Kidney tubule cell (primary cell): ENCODE results near the gene MAST4.

Experiments used
- DNase-seq: peaks from one replicate; pipeline ENCODE4 v3.0.0-alpha.2; 2018; ENCODE audit warnings: low spot score

The MAST4 gene

GRCh38 chr5:66603881-66604280, 7.7 kb downstream of the MAST4 start:
- no peak for DNase-seq

- no peak for DNase-seq
Observed at GRCh38 chr5:66606713-66607112, 10.5 kb downstream of the MAST4 start.

GRCh38 chr5:66608501-66608900, 12.3 kb downstream of the MAST4 start:
- DNase-seq: no peak

- no peak for DNase-seq
Observed at GRCh38 chr5:66609615-66610014, 13.4 kb downstream of the MAST4 start.

GRCh38 chr5:66612226-66612625, 16.0 kb downstream of the MAST4 start:
- no peak for DNase-seq

- DNase-seq: no peak
Observed at GRCh38 chr5:66615136-66615535, 18.9 kb downstream of the MAST4 start.

- no peak for DNase-seq
Observed at GRCh38 chr5:66615894-66616293, 19.7 kb downstream of the MAST4 start.

- no peak for DNase-seq
Observed at GRCh38 chr5:66616520-66617225, 20.5 kb downstream of the MAST4 start.

GRCh38 chr5:66617226-66617861, 21.2 kb downstream of the MAST4 start:
- DNase-seq: no peak

GRCh38 chr5:66617991-66618768, 22.0 kb downstream of the MAST4 start:
- DNase-seq: no peak

GRCh38 chr5:66620711-66621110, 24.5 kb downstream of the MAST4 start:
- DNase-seq: no peak

- peak; percentile 43 for DNase-seq
Observed at GRCh38 chr5:66621146-66621545, 25.0 kb downstream of the MAST4 start.

GRCh38 chr5:66621736-66622135, 25.5 kb downstream of the MAST4 start:
- DNase-seq: no peak

- no peak for DNase-seq
Observed at GRCh38 chr5:66628561-66628960, 32.4 kb downstream of the MAST4 start.

GRCh38 chr5:66629446-66629845, 33.3 kb downstream of the MAST4 start:
- DNase-seq: no peak

GRCh38 chr5:66633754-66634153, 37.6 kb downstream of the MAST4 start:
- DNase-seq: no peak

GRCh38 chr5:66634601-66635000, 38.4 kb downstream of the MAST4 start:
- no peak for DNase-seq

- no peak for DNase-seq
Observed at GRCh38 chr5:66637994-66638393, 41.8 kb downstream of the MAST4 start.

- DNase-seq: peak; percentile 42
Observed at GRCh38 chr5:66639037-66639436, 42.8 kb downstream of the MAST4 start.

GRCh38 chr5:66642538-66642937, 46.3 kb downstream of the MAST4 start:
- no peak for DNase-seq

GRCh38 chr5:66643387-66643786, 47.2 kb downstream of the MAST4 start:
- no peak for DNase-seq

- DNase-seq: no peak
Observed at GRCh38 chr5:66644111-66644510, 47.9 kb downstream of the MAST4 start.

GRCh38 chr5:66645039-66645438, 48.8 kb downstream of the MAST4 start:
- DNase-seq: no peak
